Measurements from ENCODE around the gene TCAP.
A peak's percentile ranks its signal among the peaks of the same experiment; 100 is the strongest.

The TCAP gene

DNA sequence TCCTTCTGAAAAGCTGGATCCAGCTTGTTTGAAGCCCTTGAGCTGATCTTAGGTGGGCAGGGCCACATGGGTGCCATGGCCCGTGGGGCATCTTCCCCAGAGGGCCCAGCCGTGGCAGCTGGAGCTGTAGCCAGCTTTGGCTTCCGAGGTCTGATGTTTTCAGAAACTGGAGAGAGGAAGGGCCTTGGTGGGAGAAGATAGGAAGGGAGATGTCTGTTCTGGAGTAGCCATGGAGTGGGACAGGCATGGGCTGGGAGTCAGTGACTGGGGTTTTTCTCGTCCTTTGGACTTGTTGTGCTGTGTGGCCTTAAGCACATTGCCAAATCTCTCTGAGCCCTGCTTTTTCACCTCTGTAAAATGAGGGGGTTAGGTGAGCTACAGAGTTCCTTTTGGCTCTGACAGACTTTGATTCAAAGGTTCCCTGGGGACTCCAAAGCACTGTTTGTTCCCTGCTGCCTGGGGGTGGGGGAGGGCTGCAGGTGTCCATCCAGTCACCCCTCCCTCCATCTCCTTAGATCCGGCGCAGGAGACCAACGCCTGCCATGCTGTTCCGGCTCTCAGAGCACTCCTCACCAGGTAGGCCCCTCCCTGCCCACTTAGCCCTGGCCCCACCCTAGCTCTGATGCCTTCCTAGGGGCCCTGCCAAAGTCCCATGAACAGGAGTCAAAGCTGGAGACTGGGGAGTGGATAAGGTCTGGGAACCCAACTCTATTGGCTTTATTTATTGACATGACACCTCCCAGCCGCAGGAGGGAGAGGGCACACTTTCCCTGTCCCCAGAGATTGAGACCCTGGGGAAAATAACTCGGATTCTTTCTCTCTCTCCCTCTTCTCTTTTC is 36.3 kb upstream of the TCAP start:
- Histone ChIP-seq H3K4me3 (ENCODE audit: low read depth, low read length) (peak overlapping the region; percentile 66; the same call in 1 of the 2 replicates), H3K27me3 (ENCODE audit: insufficient read depth, low read depth, severe bottlenecking) (peaks cover 4% of the 10 kb centered on the region), H3K36me3 (no peaks in the 10 kb centered on the region), H3K9me3 (ENCODE audit: severe bottlenecking) (no peaks in the 10 kb centered on the region), H3K27ac (peak overlapping the region; percentile 41)
- TF ChIP-seq, protein P1, sequence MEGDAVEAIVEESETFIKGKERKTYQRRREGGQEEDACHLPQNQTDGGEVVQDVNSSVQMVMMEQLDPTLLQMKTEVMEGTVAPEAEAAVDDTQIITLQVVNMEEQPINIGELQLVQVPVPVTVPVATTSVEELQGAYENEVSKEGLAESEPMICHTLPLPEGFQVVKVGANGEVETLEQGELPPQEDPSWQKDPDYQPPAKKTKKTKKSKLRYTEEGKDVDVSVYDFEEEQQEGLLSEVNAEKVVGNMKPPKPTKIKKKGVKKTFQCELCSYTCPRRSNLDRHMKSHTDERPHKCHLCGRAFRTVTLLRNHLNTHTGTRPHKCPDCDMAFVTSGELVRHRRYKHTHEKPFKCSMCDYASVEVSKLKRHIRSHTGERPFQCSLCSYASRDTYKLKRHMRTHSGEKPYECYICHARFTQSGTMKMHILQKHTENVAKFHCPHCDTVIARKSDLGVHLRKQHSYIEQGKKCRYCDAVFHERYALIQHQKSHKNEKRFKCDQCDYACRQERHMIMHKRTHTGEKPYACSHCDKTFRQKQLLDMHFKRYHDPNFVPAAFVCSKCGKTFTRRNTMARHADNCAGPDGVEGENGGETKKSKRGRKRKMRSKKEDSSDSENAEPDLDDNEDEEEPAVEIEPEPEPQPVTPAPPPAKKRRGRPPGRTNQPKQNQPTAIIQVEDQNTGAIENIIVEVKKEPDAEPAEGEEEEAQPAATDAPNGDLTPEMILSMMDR (IDR thresholded peaks at IDR 0.05; ENCODE audit: low read depth, low read length): no peak
- DNase-seq: no peak

DNA sequence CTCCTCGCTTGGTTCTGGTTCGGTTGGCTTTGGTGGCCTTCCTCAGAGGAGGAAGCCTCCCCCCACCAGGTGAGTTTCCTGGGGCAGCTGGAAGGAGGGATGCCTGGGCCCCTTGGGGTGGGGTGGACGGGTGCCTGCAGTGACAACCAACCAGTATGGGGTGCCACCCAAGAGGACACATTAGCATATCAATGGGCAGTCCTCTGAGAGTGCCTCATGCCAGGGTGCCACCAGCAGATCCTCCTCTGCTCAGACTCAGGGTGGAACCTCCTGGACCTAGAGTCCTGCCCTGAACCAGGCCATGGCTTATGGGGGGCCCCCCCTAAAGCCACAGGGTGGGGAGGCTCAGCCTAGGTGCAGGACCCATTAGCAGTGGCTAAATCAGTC is 35.7 kb upstream of the TCAP start:
- Histone ChIP-seq H3K4me3 (ENCODE audit: low read depth, low read length) (no peak overlapping the region), H3K9me3 (ENCODE audit: severe bottlenecking) (no peaks in the 10 kb centered on the region), H3K27ac (no peak overlapping the region), H3K36me3 (no peaks in the 10 kb centered on the region), H3K27me3 (ENCODE audit: insufficient read depth, low read depth, severe bottlenecking) (peaks cover 4% of the 10 kb centered on the region)
- no peak for DNase-seq
- TF ChIP-seq, protein P1 (IDR thresholded peaks at IDR 0.05; ENCODE audit: low read depth, low read length): no peak

DNA sequence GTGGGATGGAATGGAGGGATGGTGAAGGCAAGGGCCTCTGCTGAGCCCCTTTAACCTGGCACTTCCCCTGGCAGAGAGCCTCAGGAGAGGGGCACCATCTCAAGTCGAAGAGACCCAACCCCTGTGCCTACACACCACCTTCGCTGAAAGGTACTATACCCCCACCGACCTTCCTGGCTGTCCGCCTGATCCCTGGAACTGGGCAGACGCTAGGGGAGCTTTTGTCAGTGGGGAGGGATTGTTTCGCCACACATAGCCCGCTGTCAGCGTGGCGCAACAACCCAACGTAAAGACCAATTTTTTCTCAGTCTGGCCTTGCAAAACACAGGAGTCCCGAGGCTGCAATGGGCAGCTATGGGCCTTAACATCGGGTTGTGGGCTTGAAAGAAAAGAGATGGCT is 35.3 kb upstream of the TCAP start:
- DNase-seq: no peak
- no peaks in the 10 kb centered on the region for H3K36me3 ChIP-seq
- no peak overlapping the region for H3K27ac ChIP-seq
- H3K27me3 ChIP-seq (ENCODE audit: insufficient read depth, low read depth, severe bottlenecking): peaks cover 4% of the 10 kb centered on the region
- TF ChIP-seq, protein P1 (IDR thresholded peaks at IDR 0.05; ENCODE audit: low read depth, low read length): no peak
- H3K9me3 ChIP-seq (ENCODE audit: severe bottlenecking): no peaks in the 10 kb centered on the region
- no peak overlapping the region for H3K4me3 ChIP-seq (ENCODE audit: low read depth, low read length)

DNA sequence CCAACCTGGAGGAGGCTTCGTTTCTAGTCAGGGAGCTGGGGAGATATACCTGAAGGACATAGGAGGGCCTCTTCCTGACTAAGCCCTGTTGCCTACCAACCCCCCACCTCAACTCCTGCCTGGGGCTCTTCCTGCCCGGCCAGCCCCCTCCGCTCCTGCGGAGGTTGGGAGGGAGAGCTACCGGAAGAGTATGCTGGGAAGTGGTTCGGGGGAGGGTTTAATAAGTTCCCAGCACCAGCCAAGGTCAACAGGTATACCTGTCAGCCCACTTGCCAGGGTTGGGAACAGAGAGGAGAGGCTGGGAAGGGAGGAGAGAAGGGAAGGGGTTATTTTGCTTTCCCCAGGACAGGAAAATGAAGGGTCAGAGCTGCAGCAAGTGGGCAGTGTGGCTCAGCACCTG is 33.7 kb upstream of the TCAP start:
- no peaks in the 10 kb centered on the region for H3K9me3 ChIP-seq (ENCODE audit: severe bottlenecking)
- DNase-seq: no peak
- H3K27me3 ChIP-seq (ENCODE audit: insufficient read depth, low read depth, severe bottlenecking): peaks cover 4% of the 10 kb centered on the region
- no peak overlapping the region; the same call in 1 of the 2 replicates for H3K27ac ChIP-seq
- H3K4me3 ChIP-seq (ENCODE audit: low read depth, low read length): no peak overlapping the region
- no peaks in the 10 kb centered on the region for H3K36me3 ChIP-seq
- TF ChIP-seq, protein P1 (IDR thresholded peaks at IDR 0.05; ENCODE audit: low read depth, low read length): no peak

DNA sequence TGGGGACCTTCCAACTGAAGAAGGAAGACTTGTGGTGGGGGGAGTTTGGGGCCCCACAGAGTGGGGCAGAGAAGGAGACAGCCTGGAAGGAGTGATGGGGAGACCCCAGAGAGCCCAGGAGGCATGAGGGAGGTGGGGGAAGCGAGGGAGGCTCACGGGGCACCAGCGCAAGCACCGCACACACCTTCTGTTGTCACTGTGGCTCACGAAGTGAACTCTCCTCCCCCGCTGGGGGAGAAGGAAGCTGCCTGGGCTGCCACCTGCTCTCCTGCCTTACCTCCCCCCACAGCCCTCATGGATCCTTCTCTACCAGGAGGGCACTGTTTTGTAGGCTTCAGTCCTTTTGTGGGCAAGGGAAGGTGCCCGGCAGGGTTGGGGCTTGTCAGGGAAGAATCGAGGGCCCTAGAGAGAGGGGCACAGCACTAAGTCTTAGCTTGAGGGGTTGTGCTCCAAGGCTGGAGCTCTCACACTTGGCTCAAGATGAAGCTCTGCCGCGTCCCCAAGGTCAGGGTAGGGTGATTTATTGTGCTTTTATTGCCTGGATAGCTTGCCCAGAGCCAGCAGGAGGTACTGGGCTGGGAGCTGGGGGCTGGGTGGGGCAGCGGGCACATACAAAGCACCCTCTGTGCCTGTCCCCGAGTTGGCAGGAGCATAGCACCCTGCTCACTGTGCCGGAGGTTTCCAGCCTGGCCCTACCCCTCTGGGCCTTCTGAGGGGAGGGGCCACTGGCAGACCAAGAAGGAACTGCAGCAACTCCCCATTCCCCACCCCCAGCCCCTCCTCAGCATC is 32.8 kb upstream of the TCAP start:
- no peak overlapping the region for H3K4me3 ChIP-seq (ENCODE audit: low read depth, low read length)
- peak; percentile 77 for DNase-seq
- H3K9me3 ChIP-seq (ENCODE audit: severe bottlenecking): no peaks in the 10 kb centered on the region
- peak overlapping the region; percentile 75 for H3K27ac ChIP-seq
- peaks cover 4% of the 10 kb centered on the region for H3K36me3 ChIP-seq
- H3K27me3 ChIP-seq (ENCODE audit: insufficient read depth, low read depth, severe bottlenecking): peaks cover 4% of the 10 kb centered on the region
- TF ChIP-seq, protein P1 (IDR thresholded peaks at IDR 0.05; ENCODE audit: low read depth, low read length): no peak
